Measurements from ENCODE around the gene RIN3. TPM values are rescaled to one million over a fixed set of nuclear protein-coding genes. Genes with fewer than 3 reads are reported as not detected.
"Not testable (repeated sequence)": the region's sequence is repeated elsewhere in the genome, so short reads cannot be mapped to it uniquely, and the experiment has no call there.

RIN3 gene
- total RNA-seq, 2 donors from 2014 or later: 22.9 to 26.3 TPM

DNA sequence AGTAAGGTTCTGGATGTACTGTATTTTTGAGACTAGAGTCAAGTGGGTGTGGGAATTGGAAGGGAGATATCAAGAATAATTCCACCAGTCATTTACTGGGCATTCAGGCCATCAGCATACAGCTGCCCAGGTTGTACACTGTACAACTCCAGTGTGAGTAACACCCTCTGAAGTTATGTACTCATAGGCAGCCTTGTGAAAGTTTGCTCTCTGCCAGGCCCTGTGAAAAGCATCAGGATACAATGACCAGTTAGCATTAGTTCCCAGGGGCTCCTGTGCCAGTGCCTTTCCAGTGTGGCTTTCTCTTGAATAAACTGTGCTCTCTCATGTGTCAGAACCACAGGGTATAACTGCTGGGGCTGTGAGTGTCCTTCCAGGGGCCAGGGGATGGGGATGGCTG, 145.1 kb downstream of the RIN3 start:
- intact Hi-C loops (cut with DNase I, micrococcal nuclease): no loop called here
- ATAC-seq (no peak), DNase-seq (no peak)

DNA sequence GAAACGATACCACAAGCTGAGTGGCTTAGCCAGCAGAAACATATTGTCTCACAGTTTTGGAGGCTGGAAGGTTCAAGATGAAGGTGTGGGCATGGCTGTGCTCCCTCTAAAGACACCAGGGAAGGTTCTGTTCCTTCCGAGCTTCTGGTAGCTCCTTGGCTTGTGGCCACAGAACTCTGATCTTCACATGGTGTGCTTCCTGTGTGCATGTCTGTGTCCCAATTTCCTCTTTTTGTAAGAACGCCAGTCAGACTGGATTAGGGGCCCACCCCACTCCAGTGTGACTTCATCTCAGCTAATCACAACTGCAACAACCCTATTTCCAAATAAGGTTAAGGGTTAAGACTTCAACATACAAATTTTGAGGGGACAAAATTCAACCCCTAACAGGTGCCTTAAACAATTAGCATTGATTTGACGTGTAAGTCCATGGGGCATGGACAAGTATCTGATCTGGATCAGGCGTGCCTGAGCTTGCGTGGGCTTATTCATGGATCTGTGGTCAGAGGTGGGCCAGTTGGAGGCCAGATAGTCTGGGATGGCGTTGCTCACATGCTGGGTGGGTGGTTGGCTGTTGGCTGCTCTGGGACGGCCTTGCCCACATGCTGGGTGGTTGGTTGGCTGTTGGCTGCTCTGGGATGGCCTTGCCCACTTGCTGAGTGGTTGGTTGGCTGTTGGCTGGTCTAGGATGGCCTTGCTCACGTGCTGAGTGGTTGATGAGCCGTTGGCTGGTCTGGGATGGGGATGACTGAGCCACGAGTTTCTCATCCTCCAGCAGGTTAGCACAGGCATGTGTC, 146.4 kb downstream of the RIN3 start:
- intact Hi-C loops (cut with DNase I, micrococcal nuclease): no loop called here
- peak; percentile 34 to 63 for DNase-seq
- ATAC-seq: peak; percentile 38

DNA sequence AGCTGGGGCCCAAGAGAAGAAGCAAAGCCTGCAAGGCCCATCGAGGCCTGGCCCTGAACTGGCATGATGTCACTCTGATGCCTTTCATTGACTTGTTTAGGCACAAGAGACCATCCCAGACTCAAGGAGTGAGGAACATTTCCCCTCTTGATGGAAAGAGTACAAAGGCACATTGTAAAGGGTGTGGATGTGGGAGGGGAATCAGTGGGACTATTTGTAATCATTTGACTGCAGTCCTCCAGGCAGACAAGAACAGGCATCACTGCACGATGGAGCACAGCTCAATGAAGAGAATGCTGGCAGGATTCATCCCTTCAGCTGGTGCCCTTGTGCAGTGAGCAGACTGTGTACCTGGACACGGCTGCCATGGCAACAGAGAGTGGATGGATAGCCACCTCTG, 147.0 kb downstream of the RIN3 start:
- DNase-seq: no peak
- intact Hi-C loops (cut with DNase I, micrococcal nuclease): no loop called here
- ATAC-seq: no peak

DNA sequence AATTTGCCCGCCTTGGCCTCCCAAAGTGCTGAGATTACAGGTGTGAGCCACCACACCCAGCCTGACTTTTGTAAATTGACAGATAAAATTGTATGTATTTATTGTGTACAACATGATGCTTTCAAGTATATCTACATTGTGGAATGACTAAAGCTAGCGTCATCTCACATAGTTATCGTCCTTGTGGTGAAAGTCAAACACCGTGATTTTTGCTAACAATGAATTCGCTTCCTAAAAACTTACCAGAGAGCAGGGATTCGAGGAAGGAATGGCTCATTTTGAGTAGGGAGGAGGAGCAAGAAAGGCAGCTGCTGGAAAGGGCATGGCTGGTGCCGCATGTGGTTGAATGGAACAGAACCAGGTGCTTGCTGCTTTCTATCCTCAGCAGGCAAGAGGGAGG, 149.5 kb downstream of the RIN3 start:
- intact Hi-C loops (cut with DNase I, micrococcal nuclease): no loop called here
- ATAC-seq: no peak

DNA sequence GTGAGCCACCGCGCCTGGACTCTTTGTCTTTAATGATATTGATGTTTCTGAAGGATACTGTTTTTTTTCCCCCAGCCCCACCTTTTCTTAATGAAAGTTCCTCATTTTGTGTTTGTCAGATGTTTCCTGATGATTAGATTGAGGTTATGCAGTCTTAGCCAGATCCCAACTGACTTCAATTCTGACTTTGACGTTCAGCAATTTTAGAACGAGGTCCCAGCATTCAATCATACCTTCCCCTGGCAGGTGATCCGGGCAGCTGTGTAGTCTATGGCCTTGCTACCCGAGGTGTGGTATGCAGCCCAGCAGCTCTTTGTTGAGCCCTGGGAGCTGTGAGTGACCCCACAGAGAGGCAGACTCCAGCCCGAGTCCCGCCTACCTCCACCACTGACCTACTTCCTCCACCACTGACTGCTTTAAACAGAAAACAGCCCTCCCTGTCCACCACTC, 152.1 kb downstream of the RIN3 start:
- intact Hi-C loops (cut with DNase I, micrococcal nuclease): no loop called here
- no peak for ATAC-seq
- peak in 1 of 2 donors; percentile 22 for DNase-seq

More for the DNA sequence above, 149.5 kb downstream of the RIN3 start:
- no peak for DNase-seq

DNA sequence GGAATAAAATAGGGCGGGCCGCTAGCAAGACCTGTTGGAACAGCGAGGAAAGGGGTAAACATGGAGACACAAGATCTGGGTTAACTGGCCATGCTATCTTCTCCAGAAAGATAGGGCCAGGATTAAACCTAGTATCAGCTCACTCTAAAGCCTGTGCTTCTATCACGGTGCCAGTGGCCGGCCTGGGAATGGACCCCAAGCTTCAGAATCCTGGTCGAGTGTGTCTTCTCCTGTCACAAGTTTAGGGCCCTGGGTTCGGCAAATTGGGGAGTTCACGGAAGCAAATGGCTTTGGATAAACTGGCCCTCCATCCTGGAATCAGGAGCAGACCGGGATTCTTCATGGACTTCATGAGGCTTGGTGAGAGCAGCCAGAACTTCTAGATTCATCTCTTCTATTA, 152.7 kb downstream of the RIN3 start:
- ATAC-seq (no peak), DNase-seq (no peak)
- intact Hi-C loops (cut with DNase I, micrococcal nuclease): no loop called here

DNA sequence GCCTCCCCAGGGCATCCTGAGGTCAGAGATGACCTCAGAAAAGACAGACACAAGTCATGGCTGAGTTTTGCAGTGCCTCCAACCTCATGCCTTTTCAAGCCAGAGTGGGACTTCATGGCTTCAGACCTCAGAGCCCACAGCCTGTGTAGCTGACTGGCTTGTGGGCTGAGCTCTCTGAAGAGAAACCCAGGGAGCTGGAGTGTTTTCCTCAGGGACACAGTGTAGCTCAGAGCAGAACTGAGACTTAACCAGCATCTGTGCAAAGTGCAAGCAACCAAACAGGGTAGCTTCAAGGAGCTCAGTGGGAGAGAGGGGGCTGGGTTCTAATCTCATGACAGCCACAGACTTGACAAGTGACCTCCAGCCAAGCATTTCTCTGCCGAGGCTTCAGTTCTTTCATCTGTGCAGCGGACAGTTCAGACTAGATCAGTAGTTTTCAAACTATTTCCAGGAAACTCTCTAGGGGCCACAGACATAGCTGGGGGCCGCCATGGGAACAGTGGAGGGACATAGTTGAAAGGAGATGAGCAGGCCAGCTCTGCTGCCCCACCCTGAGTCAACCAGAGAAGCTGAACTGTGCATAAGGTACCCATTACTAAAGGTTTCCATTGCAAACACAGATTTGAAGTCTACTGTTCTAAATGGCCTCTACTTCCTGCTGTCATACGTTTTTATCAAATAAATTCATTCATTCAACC, 154.8 kb downstream of the RIN3 start:
- DNase-seq (no peak), ATAC-seq (no peak)
- intact Hi-C loops (cut with DNase I, micrococcal nuclease): no loop called here

DNA sequence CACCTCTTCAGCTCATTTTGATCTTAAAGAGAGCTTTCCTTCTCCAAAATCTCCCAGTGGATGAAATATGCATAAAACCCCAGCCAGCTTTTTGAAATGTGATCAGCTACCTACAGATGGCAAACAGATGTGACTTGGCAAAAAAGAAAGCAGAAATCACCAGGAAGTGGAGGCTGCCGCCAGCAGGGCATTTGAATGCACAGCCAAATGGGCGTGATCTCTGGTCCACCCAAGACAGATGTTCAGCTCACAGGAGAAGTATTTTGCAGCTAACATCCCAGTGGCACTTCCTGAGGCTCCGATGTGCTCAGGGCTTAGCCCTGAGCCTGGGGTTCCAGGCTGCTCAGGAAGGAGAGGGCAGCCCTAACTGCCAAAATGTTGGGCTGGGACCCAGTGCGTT, 156.6 kb downstream of the RIN3 start:
- ATAC-seq (peak; percentile 45), DNase-seq (no peak)
- intact Hi-C loops (cut with DNase I, micrococcal nuclease): no loop called here

DNA sequence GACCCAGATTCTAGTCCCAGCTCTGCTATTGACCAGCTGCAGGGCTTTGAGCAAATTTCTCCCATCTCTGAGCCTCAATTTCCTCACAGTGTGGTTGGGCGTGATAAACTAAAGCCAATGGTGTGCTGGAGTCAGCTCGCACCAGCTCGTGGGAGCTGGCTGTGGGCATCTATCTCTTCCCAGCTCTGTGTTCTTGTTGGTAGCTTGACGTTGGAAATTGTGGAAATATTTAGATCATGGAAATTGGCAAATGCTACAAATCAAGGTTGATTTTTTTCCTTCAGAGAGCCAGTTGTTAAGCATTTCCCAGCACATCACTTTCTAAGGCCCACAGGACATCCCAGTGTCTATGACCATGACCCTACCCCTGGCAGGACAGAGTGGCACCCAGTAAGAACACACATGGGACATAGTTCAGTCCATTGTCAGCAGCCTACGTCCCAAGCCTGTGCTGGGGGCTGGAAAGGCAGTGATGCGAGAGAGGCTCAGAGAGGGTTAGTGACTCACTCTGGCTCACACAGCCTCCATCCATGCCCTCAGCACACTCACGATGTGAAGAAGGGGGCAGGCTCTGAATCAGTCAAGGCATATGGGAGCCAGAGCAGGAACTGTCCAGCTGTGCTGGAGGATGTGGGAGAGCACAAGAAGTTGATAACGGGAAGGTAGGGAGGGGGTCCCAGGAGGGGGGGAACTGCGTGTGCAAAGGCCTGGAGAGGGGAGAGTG, 157.2 kb downstream of the RIN3 start:
- no peak for DNase-seq
- no peak for ATAC-seq
- intact Hi-C loops (cut with DNase I, micrococcal nuclease): no loop called here

DNA sequence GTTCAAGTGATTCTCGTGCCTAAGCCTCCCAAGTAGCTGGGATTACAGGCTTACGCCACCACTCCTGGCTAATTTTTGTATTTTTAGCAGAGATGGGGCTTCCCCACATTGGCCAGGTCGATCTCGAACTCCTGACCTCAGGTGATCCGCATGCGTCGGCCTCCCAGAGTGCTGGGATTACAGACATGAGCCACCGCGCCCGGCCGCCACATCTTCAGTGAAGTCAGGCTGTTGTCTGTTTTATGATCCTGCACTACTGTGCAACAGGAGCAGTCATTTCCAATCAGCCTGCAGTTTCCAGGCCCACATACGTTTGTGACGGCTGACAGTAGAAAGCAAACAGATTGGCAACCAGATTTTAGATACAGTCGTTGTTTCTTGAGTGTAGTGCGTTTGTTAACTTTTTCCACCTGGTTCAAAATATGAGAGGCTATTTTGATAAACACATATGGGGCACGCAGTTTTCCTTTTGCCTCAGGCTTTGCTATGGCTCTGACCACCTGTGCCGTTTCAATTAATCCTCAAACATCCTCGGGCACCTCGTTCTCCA, 160.1 kb downstream of the RIN3 start:
- DNase-seq (peak in 1 of 2 donors; percentile 8), ATAC-seq (no peak)
- intact Hi-C loops (cut with DNase I, micrococcal nuclease): no loop called here

DNA sequence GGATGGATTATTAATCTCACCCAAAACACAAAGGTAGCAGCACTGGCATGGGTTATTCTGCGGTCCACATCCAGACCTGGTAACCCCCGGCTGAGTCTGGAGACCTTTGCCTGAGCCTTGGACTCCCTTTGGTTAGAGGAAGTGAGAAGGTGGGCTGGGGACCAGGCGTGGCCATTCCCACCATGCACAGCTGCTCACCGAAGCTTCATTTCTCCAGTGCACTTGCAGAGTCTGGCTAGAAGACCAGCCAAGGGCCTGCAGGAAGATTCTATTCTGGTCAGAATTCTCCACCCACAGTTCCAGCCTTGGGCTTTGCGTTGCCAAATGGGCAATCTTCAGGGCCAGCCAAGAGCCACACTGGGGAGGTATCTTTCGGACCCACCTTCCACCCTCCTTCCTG, 161.8 kb downstream of the RIN3 start:
- DNase-seq (no peak), ATAC-seq (no peak)
- intact Hi-C loops (cut with DNase I, micrococcal nuclease): no loop called here

DNA sequence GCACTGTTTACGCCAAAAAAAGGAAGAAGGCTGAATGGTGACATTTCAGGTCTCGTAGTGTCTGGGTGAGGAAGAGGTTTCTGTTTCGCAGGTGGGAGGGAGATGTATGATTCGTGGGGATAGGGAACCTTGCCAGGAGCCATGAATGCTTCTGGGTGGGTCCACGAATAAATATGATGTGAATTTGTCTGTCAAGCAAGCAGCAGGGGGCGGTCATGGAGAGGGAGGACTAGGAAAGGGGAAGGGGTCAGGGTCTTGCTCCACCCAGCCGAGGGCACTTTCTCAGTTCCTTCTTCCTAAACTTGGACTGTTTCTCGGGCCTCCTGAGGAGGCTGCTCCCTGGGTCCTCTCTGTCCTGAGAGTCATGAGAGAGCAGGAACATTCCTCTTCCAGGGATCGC, 162.4 kb downstream of the RIN3 start:
- ATAC-seq (no peak), DNase-seq (no peak)
- intact Hi-C loops (cut with DNase I, micrococcal nuclease): no loop called here

DNA sequence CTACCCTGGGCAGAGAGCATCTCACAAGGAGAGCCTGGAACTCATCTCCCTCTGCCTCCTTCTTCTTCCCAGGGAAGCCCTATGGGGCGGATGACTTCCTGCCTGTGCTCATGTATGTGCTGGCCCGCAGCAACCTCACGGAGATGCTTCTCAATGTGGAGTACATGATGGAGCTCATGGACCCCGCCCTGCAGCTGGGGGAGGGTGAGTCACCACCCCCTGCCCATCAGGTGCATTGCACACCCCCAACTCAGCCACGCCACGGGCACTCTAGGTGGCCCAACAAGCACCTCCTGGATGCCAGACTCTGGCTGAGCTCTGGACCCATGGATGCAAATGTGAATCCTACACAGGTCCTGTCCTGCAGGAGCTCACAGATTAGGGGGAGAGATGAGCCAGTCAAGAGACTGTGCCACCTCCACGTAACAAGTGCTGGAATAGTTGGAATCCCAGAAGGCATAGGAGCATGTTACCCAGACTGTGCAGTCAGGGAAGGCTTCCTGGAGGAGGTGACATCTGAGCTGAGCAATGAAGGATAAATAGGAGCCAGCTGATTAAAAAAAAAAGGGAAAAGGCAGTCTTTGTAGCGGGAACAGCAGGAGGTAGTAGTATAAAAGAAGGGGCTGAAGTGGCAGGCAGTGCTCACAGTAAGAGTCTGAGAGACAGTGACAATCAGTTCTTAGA, 163.0 kb downstream of the RIN3 start:
- ATAC-seq (no peak), DNase-seq (no peak)
- intact Hi-C loops (cut with DNase I, micrococcal nuclease): no loop called here

DNA sequence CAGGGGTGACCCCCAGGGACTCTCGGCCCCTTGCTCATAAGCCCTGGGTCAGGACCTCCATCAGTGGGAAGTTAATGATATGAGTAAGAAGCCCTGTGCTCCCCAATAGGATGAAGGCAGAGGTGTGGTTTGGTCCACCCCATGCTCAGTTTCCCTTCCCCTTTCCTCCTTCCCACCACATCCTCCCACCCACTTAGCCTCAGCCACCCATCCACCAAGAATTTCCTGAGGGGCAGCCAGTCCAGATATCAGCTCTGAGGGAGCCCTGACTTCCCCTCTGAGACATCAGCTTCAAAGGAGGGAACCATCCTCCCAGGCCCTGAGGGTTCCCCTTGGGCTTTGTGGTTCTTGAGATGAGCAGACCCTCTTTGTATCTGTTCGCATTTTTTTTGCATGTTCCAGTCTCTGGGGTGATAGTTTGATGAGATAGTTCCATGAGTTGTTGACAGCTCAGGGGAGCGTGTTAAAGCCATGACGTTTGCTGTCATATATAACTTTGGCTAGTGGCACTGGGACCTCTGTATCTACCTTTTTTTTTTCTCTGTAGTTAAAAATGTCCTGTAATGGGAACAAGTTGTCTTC, 163.6 kb downstream of the RIN3 start:
- intact Hi-C loops (cut with DNase I, micrococcal nuclease): no loop called here
- DNase-seq: no peak
- no peak for ATAC-seq

DNA sequence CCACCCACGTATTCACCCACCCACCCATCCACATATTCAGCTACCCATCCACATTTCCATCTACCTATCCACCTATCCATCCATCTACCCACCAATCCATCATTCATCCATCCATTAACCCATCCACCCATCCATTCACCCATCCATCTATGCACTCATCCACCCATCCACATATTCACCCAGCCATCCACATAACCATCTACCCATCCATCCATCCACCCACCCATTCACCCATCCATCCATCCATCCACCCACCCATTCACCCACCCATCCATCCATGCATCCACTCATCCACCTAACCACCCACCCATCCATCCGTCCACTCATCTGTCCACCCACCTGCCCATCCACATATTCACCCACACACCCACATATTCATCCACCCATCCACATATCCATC, 164.4 kb downstream of the RIN3 start:
- no peak for DNase-seq
- intact Hi-C loops (cut with DNase I, micrococcal nuclease): no loop called here
- no peak for ATAC-seq

DNA sequence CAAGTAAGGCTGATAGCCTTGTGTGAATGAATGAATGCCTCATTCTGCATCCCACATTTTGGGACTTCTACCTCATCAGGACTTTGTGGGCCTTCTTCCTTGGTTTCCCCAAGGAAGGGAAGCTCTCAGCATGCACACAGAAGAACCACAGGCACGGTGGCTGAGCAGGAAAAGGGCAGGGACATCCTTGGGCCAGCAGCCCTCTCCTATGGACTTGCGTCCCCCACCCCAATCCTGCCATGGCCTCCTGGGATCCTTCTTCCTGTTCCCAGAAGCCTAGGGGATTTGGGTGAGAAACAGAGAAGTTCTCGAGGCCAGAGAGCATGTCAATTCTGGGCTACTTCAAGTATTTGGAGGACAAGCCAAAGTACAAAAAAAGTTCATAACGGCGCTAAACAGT, 165.2 kb downstream of the RIN3 start:
- intact Hi-C loops (cut with DNase I, micrococcal nuclease): no loop called here
- ATAC-seq (no peak), DNase-seq (no peak)

DNA sequence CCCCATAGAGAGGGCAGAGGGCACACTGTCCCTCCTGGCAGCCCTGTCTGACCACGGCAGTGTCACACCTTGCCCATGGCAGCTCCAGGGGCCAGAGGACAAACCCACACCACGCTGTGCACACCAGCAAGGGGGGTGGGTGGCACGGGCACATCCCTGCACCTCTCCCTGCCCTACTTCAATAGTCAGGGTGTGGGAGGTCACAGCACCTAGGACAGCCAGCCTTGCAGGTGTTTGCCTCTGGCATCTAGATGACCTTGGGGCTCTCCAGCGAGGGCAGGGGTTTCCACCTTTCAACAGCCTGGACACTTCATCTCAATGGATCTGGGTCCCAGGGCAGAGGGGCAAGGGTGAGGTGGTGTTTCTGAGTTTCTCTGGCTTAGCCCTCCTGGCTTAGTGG, 165.7 kb downstream of the RIN3 start:
- ATAC-seq: no peak
- DNase-seq: peak in 1 of 2 donors; percentile 8
- intact Hi-C loops (cut with DNase I, micrococcal nuclease): no loop called here

DNA sequence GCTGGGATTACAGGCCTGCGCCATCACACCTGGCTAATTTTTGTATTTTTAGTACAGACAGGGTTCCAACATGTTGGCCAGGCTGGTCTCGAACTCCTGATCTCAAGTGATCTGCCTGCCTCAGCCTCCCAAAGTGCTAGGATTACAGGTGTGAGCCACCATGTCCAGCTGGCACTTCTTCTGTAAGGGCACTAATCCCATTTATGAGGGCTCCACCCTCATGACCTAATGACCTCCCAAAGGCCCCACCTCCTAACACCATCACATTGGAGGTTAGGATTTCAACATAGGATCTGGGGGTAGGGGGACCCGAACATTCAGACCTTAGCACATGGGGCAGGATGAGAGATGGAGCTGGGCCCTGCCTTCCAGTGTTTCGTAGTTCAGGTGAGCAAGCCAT, 166.7 kb downstream of the RIN3 start:
- DNase-seq: peak in 1 of 2 donors; percentile 15
- intact Hi-C loops (cut with DNase I, micrococcal nuclease); ATAC-seq: not testable (repeated sequence)

Data from left colon (tissue), 2 donors.